SK-N-SH (cell line): ENCODE measurements around the gene SPIB.

Experiments used
- CTCF ChIP-seq: fragments of 200-600 bp; sonication (generic); IDR thresholded peaks from 2 replicates; pipeline ENCODE4 v1.6.1; 2017; ENCODE audit warnings: antibody characterized with exemption, mild to moderate bottlenecking, moderate library complexity
- EP300 ChIP-seq, 2 experiments: IDR thresholded peaks; 2 replicates each; pipeline versions ENCODE4 v1.4.0 to v1.6.1; 2012; ENCODE audit warnings: borderline replicate concordance in 1 of 2, low read depth in 1 of 2, low read length in 1 of 2
- GATA2 ChIP-seq: sonication (generic); formaldehyde crosslinking; IDR thresholded peaks from 2 replicates; pipeline ENCODE4 v1.5.0; 2020; ENCODE audit warnings: mild to moderate bottlenecking, missing genetic modification reagents
- MXI1 ChIP-seq: IDR thresholded peaks from 2 replicates; pipeline ENCODE4 v1.6.1; 2012; ENCODE audit warnings: mild to moderate bottlenecking, low read depth, low read length, improper control_type of control experiment
- POLR2AphosphoS5 ChIP-seq: IDR thresholded peaks from 2 replicates; pipeline ENCODE4 v1.6.1; 2012; ENCODE audit warnings: low read depth, low read length
- RAD21 ChIP-seq: IDR thresholded peaks from 2 replicates; pipeline ENCODE4 v1.6.1; 2012; ENCODE audit warnings: mild to moderate bottlenecking, low read length
- REST ChIP-seq: IDR thresholded peaks from 2 replicates; pipeline ENCODE4 v1.6.1; 2012; ENCODE audit warnings: mild to moderate bottlenecking, low read depth, low read length, moderate library complexity
- SMC3 ChIP-seq: IDR thresholded peaks from 2 replicates; pipeline ENCODE4 v1.6.1; 2012; ENCODE audit warnings: low read depth, low read length, improper control_type of control experiment
- USF1 ChIP-seq: IDR thresholded peaks from 2 replicates; pipeline ENCODE4 v1.4.0; 2012; ENCODE audit warnings: low read depth, borderline replicate concordance
- YY1 ChIP-seq: IDR thresholded peaks from 2 replicates; pipeline ENCODE4 v1.4.0; 2012; ENCODE audit warnings: low read depth, mild to moderate bottlenecking
- TF ChIP-seq, protein P1 (sequence below): IDR thresholded peaks from 2 replicates; pipeline ENCODE4 v1.4.0; 2012; ENCODE audit warnings: low read depth
- TF ChIP-seq, protein P2 (sequence below): fragments of 150-350 bp; IDR thresholded peaks from 2 replicates; pipeline ENCODE4 v1.6.1; 2017; ENCODE audit warnings: antibody characterized with exemption, low read length, low read depth, borderline replicate concordance

DNA sequence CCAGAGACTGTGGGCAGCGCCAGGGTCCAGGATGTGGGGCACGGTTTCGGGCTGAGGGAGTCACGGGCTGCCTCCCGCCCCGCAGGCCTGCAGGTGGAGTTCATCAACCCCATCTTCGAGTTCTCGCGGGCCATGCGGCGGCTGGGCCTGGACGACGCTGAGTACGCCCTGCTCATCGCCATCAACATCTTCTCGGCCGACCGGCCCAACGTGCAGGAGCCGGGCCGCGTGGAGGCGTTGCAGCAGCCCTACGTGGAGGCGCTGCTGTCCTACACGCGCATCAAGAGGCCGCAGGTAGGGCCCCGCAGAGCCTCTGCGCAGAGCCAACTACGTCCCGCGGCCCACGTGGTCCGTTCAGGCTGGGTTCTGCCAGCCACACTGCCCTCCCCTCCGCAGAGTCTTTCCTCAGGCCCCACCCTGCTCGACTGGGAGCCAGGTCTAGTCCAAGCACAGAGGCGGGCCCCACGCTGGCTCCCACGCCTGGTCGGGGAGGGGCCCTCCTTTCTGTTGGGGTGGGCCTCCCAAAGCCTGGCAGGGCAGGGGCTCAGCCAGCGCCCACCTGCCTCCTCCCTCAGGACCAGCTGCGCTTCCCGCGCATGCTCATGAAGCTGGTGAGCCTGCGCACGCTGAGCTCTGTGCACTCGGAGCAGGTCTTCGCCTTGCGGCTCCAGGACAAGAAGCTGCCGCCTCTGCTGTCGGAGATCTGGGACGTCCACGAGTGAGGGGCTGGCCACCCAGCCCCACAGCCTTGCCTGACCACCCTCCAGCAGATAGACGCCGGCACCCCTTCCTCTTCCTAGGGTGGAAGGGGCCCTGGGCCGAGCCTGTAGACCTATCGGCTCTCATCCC, 36.6 kb upstream of the SPIB start:
- TF ChIP-seq SMC3 (no peak), POLR2AphosphoS5 (no peak), CTCF (no peak), RAD21 (no peak), YY1 (no peak), USF1 (no peak), REST (no peak), GATA2 (CRISPR knock-in tag) (no peak), MXI1 (no peak), EP300 (IDR thresholded peaks at IDR 0.05; ENCODE audit: borderline replicate concordance in 1 of 2, low read depth in 1 of 2, low read length in 1 of 2) (no peak)
- TF ChIP-seq, protein P1, sequence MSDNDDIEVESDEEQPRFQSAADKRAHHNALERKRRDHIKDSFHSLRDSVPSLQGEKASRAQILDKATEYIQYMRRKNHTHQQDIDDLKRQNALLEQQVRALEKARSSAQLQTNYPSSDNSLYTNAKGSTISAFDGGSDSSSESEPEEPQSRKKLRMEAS: no peak
- TF ChIP-seq, protein P2, sequence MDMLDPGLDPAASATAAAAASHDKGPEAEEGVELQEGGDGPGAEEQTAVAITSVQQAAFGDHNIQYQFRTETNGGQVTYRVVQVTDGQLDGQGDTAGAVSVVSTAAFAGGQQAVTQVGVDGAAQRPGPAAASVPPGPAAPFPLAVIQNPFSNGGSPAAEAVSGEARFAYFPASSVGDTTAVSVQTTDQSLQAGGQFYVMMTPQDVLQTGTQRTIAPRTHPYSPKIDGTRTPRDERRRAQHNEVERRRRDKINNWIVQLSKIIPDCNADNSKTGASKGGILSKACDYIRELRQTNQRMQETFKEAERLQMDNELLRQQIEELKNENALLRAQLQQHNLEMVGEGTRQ: no peak
